Measurements from ENCODE around the gene CCDC91. TPM values are rescaled to one million over a fixed set of nuclear protein-coding genes. Genes with fewer than 3 reads are reported as not detected.

The CCDC91 gene
- polyA plus RNA-seq, 2 of the 4 experiments (the other 2 are of a cell fraction), result 26.0 to 48.1 TPM

DNA sequence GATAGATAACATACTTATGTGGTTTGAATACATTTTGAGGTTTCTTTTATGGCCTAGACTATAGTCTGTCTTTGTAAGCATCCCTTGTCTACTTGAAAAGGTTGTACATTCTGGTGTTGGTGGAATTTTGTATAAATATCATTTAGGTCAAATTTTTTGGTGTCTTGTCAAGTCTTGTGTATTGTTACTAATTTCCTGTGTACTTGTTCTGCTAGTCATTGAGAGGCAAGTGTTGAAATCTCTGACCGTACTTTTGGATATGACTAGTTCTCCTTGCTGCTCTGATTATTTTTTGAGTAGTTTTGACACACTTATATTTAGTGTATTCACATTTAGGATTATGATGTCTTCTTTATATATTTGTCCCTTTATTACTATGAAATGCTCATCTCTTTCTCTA is 219.6 kb downstream of the CCDC91 start:
- no peak for FAIRE-seq
- no peak for ATAC-seq
- no peak for DNase-seq (ENCODE audit: low read depth in 1 of 2, low spot score in 1 of 2)
- no peak overlapping the region for H3K4me3 ChIP-seq
- no peak overlapping the region for H3K27ac ChIP-seq
- CTCF ChIA-PET, result no interaction called here
- H3K4me1 ChIP-seq, result no peaks in the 10 kb centered on the region
- TF ChIP-seq FOSL2 (IDR thresholded peaks at IDR 0.05) (no peak), FOSL2 (CRISPR knock-in tag; IDR thresholded peaks at IDR 0.05) (no peak), KDM5A (IDR thresholded peaks at IDR 0.05) (no peak), HOXB5 (CRISPR knock-in tag; IDR thresholded peaks at IDR 0.05) (no peak), RNF2 (IDR thresholded peaks at IDR 0.05; ENCODE audit: borderline replicate concordance, low read depth) (no peak), SMC3 (IDR thresholded peaks at IDR 0.05) (no peak), JUN (IDR thresholded peaks at IDR 0.05) (no peak), MAFK (IDR thresholded peaks at IDR 0.05; ENCODE audit: partially characterized antibody) (no peak), HOXB13 (CRISPR knock-in tag; IDR thresholded peaks at IDR 0.05; ENCODE audit: low read depth) (no peak), ZSCAN20 (CRISPR knock-in tag; IDR thresholded peaks at IDR 0.05) (no peak), RCOR1 (IDR thresholded peaks at IDR 0.05; ENCODE audit: low read depth, low read length) (no peak), ESRRA (IDR thresholded peaks at IDR 0.05; ENCODE audit: borderline replicate concordance, low read length) (no peak), POLR2A (IDR thresholded peaks at IDR 0.05; ENCODE audit: low read length) (no peak), EHF (CRISPR knock-in tag; IDR thresholded peaks at IDR 0.05) (no peak), HEYL (CRISPR knock-in tag; IDR thresholded peaks at IDR 0.05) (no peak)
- TF ChIP-seq, protein P1, sequence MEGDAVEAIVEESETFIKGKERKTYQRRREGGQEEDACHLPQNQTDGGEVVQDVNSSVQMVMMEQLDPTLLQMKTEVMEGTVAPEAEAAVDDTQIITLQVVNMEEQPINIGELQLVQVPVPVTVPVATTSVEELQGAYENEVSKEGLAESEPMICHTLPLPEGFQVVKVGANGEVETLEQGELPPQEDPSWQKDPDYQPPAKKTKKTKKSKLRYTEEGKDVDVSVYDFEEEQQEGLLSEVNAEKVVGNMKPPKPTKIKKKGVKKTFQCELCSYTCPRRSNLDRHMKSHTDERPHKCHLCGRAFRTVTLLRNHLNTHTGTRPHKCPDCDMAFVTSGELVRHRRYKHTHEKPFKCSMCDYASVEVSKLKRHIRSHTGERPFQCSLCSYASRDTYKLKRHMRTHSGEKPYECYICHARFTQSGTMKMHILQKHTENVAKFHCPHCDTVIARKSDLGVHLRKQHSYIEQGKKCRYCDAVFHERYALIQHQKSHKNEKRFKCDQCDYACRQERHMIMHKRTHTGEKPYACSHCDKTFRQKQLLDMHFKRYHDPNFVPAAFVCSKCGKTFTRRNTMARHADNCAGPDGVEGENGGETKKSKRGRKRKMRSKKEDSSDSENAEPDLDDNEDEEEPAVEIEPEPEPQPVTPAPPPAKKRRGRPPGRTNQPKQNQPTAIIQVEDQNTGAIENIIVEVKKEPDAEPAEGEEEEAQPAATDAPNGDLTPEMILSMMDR (IDR thresholded peaks at IDR 0.05), result no peak
- TF ChIP-seq, protein P2, sequence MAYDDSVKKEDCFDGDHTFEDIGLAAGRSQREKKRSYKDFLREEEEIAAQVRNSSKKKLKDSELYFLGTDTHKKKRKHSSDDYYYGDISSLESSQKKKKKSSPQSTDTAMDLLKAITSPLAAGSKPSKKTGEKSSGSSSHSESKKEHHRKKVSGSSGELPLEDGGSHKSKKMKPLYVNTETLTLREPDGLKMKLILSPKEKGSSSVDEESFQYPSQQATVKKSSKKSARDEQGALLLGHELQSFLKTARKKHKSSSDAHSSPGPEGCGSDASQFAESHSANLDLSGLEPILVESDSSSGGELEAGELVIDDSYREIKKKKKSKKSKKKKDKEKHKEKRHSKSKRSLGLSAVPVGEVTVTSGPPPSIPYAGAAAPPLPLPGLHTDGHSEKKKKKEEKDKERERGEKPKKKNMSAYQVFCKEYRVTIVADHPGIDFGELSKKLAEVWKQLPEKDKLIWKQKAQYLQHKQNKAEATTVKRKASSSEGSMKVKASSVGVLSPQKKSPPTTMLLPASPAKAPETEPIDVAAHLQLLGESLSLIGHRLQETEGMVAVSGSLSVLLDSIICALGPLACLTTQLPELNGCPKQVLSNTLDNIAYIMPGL (CRISPR knock-in tag; IDR thresholded peaks at IDR 0.05; ENCODE audit: borderline replicate concordance), result no peak
- TF ChIP-seq, protein P3, sequence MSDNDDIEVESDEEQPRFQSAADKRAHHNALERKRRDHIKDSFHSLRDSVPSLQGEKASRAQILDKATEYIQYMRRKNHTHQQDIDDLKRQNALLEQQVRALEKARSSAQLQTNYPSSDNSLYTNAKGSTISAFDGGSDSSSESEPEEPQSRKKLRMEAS (IDR thresholded peaks at IDR 0.05), result no peak
- WGBS (ENCODE audit: missing lambda C conversion rate), result 91% methylated on average over 1 of the region's 1 CpG
- no peak overlapping the region for H3K4me2 ChIP-seq
- POLR2A ChIA-PET, result no interaction called here
- no peaks in the 10 kb centered on the region for H3K9me3 ChIP-seq

DNA sequence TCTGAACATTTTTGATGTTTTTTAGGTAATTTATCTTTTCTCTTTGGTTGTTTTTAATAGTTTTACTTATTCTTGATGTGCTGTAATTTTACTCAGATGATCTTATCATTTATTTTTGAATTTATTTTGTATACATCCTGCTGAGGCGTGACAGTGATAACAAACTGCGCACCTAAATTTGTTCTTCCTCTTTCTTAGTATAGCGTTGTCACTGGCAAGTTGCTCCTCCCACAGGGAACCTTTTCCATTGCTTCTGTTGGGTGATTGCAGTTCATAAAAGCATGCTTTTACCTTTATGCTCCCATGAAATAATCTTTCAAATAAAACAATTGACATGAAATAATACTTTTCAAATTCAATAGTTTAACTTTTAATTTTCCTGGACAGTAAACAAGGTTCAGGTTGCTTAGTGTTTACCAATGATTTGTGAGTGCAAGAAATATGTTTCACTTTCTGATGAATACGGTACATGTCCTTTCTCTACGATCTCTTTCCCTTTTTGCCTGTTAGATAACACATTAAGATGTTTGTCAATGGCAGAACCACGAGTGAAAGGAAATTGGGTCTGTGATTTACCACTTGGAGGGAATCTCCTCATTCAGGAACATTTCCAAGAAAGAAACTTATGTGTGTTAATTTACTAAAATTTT is 223.3 kb downstream of the CCDC91 start:
- H3K4me3 ChIP-seq, result no peak overlapping the region
- ChIA-PET POLR2A (no interaction called here), CTCF (interaction anchor here (1.9 kb wide), 1 partner anchor 460 kb away, joined by 4 read pairs; no protein-coding TSS in a partner anchor)
- no peaks in the 10 kb centered on the region for H3K4me1 ChIP-seq
- 87% methylated on average over 6 of the region's 6 CpGs for WGBS (ENCODE audit: missing lambda C conversion rate)
- TF ChIP-seq JUN (IDR thresholded peaks at IDR 0.05) (no peak), FOXS1 (CRISPR knock-in tag; IDR thresholded peaks at IDR 0.05) (no peak), PHF8 (IDR thresholded peaks at IDR 0.05; ENCODE audit: borderline replicate concordance, low read depth) (no peak), ZC3H11A (IDR thresholded peaks at IDR 0.05) (no peak), TP53 (CRISPR knock-in tag; IDR thresholded peaks at IDR 0.05) (no peak), RAD21 (conservative IDR thresholded peaks at IDR 0.05 in 1 of 2, IDR thresholded peaks at IDR 0.05 in 1 of 2) (no peak), HDAC2 (IDR thresholded peaks at IDR 0.05) (no peak), NFE2L2 (conservative IDR thresholded peaks at IDR 0.05; ENCODE audit: low read length) (no peak), NR3C1 (IDR thresholded peaks at IDR 0.05) (no peak), CBX8 (IDR thresholded peaks at IDR 0.05) (no peak), EP300 (IDR thresholded peaks at IDR 0.05) (no peak), KDM1A (IDR thresholded peaks at IDR 0.05; ENCODE audit: low read depth) (no peak)
- TF ChIP-seq, protein P4, sequence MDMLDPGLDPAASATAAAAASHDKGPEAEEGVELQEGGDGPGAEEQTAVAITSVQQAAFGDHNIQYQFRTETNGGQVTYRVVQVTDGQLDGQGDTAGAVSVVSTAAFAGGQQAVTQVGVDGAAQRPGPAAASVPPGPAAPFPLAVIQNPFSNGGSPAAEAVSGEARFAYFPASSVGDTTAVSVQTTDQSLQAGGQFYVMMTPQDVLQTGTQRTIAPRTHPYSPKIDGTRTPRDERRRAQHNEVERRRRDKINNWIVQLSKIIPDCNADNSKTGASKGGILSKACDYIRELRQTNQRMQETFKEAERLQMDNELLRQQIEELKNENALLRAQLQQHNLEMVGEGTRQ (IDR thresholded peaks at IDR 0.05), result no peak
- TF ChIP-seq, protein P5, sequence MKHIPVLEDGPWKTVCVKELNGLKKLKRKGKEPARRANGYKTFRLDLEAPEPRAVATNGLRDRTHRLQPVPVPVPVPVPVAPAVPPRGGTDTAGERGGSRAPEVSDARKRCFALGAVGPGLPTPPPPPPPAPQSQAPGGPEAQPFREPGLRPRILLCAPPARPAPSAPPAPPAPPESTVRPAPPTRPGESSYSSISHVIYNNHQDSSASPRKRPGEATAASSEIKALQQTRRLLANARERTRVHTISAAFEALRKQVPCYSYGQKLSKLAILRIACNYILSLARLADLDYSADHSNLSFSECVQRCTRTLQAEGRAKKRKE (CRISPR knock-in tag; IDR thresholded peaks at IDR 0.05; ENCODE audit: low read depth), result no peak
- TF ChIP-seq, protein P6, sequence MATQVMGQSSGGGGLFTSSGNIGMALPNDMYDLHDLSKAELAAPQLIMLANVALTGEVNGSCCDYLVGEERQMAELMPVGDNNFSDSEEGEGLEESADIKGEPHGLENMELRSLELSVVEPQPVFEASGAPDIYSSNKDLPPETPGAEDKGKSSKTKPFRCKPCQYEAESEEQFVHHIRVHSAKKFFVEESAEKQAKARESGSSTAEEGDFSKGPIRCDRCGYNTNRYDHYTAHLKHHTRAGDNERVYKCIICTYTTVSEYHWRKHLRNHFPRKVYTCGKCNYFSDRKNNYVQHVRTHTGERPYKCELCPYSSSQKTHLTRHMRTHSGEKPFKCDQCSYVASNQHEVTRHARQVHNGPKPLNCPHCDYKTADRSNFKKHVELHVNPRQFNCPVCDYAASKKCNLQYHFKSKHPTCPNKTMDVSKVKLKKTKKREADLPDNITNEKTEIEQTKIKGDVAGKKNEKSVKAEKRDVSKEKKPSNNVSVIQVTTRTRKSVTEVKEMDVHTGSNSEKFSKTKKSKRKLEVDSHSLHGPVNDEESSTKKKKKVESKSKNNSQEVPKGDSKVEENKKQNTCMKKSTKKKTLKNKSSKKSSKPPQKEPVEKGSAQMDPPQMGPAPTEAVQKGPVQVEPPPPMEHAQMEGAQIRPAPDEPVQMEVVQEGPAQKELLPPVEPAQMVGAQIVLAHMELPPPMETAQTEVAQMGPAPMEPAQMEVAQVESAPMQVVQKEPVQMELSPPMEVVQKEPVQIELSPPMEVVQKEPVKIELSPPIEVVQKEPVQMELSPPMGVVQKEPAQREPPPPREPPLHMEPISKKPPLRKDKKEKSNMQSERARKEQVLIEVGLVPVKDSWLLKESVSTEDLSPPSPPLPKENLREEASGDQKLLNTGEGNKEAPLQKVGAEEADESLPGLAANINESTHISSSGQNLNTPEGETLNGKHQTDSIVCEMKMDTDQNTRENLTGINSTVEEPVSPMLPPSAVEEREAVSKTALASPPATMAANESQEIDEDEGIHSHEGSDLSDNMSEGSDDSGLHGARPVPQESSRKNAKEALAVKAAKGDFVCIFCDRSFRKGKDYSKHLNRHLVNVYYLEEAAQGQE (IDR thresholded peaks at IDR 0.05), result no peak
- ATAC-seq (no peak), FAIRE-seq (no peak), DNase-seq (ENCODE audit: low read depth in 1 of 2, low spot score in 1 of 2) (no peak)
- no peaks in the 10 kb centered on the region for H3K9me3 ChIP-seq
- no peak overlapping the region for H3K27ac ChIP-seq
- H3K4me2 ChIP-seq, result no peak overlapping the region

All from A549 (cell line).